K562 (cell line): ENCODE results near the gene MTHFR. TPM values are rescaled to one million over a fixed set of nuclear protein-coding genes. Genes with fewer than 3 reads are reported as not detected.

ENCODE experiments used
- AFF4 ChIP-seq: sonication (generic); formaldehyde crosslinking; IDR thresholded peaks from 2 replicates; pipeline ENCODE4 v1.8.0; 2023; ENCODE audit warnings: mild to moderate bottlenecking, missing genetic modification reagents
- BACH1 ChIP-seq: fragments of 200-800 bp; sonication (Bioruptor generic); IDR thresholded peaks from 2 replicates; pipeline ENCODE4 v1.6.1; 2016; ENCODE audit warnings: missing genetic modification characterization, missing compliant biosample characterization
- MGA ChIP-seq: fragments of 450-650 bp; IDR thresholded peaks from 2 replicates; pipeline ENCODE4 v1.6.1; 2016; ENCODE audit warnings: mild to moderate bottlenecking, moderate library complexity
- PYGO2 ChIP-seq: fragments of 450-650 bp; IDR thresholded peaks from 2 replicates; pipeline ENCODE4 v1.6.1; 2016; ENCODE audit warnings: mild to moderate bottlenecking, missing genetic modification characterization, moderate library complexity, missing compliant biosample characterization
- RAD51 ChIP-seq: fragments of 450-650 bp; IDR thresholded peaks from 2 replicates; pipeline ENCODE4 v1.7.1; 2016; ENCODE audit warnings: low read depth, mild to moderate bottlenecking, borderline replicate concordance
- ZBTB33 ChIP-seq: sonication (generic); formaldehyde crosslinking; IDR thresholded peaks from 2 replicates; pipeline ENCODE4 v1.8.1; 2023; ENCODE audit warnings: mild to moderate bottlenecking, missing genetic modification reagents
- ZNF165 ChIP-seq: fragments of 250-450 bp; sonication (Bioruptor Pico); IDR thresholded peaks from 2 replicates; pipeline ENCODE4 v1.4.0; 2020; ENCODE audit warnings: borderline replicate concordance
- ZSCAN29 ChIP-seq: fragments of 450-650 bp; IDR thresholded peaks from 2 replicates; pipeline ENCODE4 v1.6.1; 2017
- polyA plus RNA-seq, 8 experiments: library from polyadenylated mRNA; depleted of rRNA in 4 of 8; stranded (reverse) in 5 of 8; unstranded in 3 of 8; fragments of >200 nt; fragmentation: Nextera tagmentation in 2 of 8; fragmentation: Illumina TruSeq in 1 of 8; extraction: Ambion mirVana in 2 of 8; extraction: Trizol in 1 of 8; gene quantifications; 2 replicates each; pipeline versions ENCODE4 v1.2.1 to v1.2.3, GENCODE V29; 2011 to 2014; ENCODE audit warnings: inconsistent platforms in 1 of 8, missing spikeins in 1 of 8
- total RNA-seq, 7 experiments: library from RNA; depleted of rRNA in 6 of 7; stranded (reverse); fragments of >200 nt in 6 of 7; fragmentation: Illumina TruSeq in 2 of 7; extraction: Trizol in 2 of 7; gene quantifications; 2 replicates each; pipeline versions ENCODE4 v1.2.1 to v1.2.3, GENCODE V29; 2011 to 2021; ENCODE audit warnings: low replicate concordance in 1 of 7

MTHFR gene
- total and polyA plus RNA-seq, 9 of the 15 experiments (the other 6 are each of a cell fraction or from before 2014, with no cell fraction given): 5.0 to 104 (median 62.6) TPM

DNA sequence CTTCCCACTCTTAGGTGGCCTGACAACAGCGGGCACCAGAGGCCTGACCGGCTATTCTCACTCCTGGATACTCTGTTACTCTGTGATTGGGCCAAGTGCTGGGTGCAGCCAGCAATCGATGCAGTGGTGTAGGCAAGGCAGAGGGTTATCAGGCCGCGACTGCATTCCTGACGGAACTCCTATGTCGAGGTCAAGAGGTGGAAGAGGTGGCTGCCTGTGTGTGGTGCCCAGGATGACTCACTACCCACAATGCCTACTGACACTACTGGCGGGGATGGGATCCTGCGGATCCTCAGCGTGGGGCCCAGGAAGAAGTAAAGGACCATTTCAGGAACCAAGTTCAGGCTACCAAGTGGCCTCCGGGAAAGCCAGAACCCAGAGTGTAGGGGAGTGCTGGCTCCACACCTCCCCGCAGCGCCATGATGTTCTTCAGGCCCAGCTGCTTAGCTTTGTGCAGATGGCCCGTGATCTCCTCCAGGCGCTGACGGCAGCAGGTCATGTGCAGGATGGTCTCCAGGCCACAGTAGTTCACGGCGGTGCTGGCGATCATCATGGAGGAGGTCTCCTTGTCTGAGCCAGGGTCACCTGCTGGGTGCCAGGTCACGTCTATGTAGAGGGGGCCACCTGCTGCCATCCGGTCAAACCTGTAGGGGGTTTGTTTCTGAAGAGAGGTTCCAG, 4.9 kb downstream of the MTHFR start (continued):
- no peak for TF ChIP-seq MGA
- no peak for TF ChIP-seq ZBTB33
- no peak for TF ChIP-seq ZNF165 (CRISPR knock-in tag)
- no peak for TF ChIP-seq AFF4 (CRISPR knock-in tag)
- TF ChIP-seq RAD51: no peak
- TF ChIP-seq PYGO2: no peak
- TF ChIP-seq ZSCAN29: no peak
- TF ChIP-seq BACH1 (tag): peak; percentile 46; the same call in 1 of the 2 replicates
